Spleen (tissue), 11 donors: ENCODE data around the gene MRPL36. TPM values are rescaled to one million over a fixed set of nuclear protein-coding genes. Genes with fewer than 3 reads are reported as not detected.

Experiments
- DNase-seq: peaks from one replicate; pipeline ENCODE4 v3.0.0-alpha.2; 2020
- H3K27ac ChIP-seq, 8 donors: fragments of 200-600 bp; sonication (generic) in 7 of 8; 1 replicate in 4 of 8; 2 replicates in 4 of 8; pipeline versions ENCODE4 v1.5.0 to v1.8.0; 2016 to 2021; ENCODE audit warnings: inconsistent platforms in 4 of 8, mild to moderate bottlenecking in 4 of 8, moderate library complexity in 1 of 8
- H3K27me3 ChIP-seq, 7 donors: fragments of 200-600 bp; sonication (generic) in 6 of 7; replicated peaks in 1 of 7; 1 replicate in 4 of 7; 2 replicates in 3 of 7; pipeline versions ENCODE4 v1.5.0 to v1.8.0; 2016 to 2021; ENCODE audit warnings: inconsistent platforms in 3 of 7, mild to moderate bottlenecking in 1 of 7
- H3K36me3 ChIP-seq, 6 donors: fragments of 200-600 bp; sonication (generic) in 5 of 6; 1 replicate in 4 of 6; 2 replicates in 2 of 6; pipeline versions ENCODE4 v1.5.0 to v1.8.0; 2016 to 2021; ENCODE audit warnings: inconsistent platforms in 2 of 6
- H3K4me1 ChIP-seq, 6 donors: fragments of 200-600 bp; sonication (generic) in 5 of 6; 1 replicate in 3 of 6; 2 replicates in 3 of 6; pipeline versions ENCODE4 v1.5.0 to v1.8.0; 2016 to 2021; ENCODE audit warnings: inconsistent platforms in 3 of 6
- H3K4me3 ChIP-seq, 8 donors: fragments of 200-600 bp; sonication (generic) in 7 of 8; 1 replicate in 4 of 8; 2 replicates in 4 of 8; pipeline versions ENCODE4 v1.5.0 to v1.8.0; 2016 to 2021; ENCODE audit warnings: inconsistent platforms in 4 of 8, mild to moderate bottlenecking in 4 of 8, moderate library complexity in 2 of 8
- H3K9me3 ChIP-seq, 8 donors: fragments of 200-600 bp; sonication (generic) in 7 of 8; 1 replicate in 4 of 8; 2 replicates in 4 of 8; pipeline versions ENCODE4 v1.5.0 to v1.8.0; 2016 to 2021; ENCODE audit warnings: inconsistent platforms in 4 of 8
- POLR2A ChIP-seq, 3 donors: fragments of 450-650 bp; IDR thresholded peaks; one replicate each; pipeline ENCODE4 v1.5.1; 2017; ENCODE audit warnings: antibody characterized with exemption in 3 of 3, mild to moderate bottlenecking in 1 of 3
- POLR2AphosphoS5 ChIP-seq, 3 donors: sonication (generic); formaldehyde crosslinking; IDR thresholded peaks; one replicate each; pipeline ENCODE4 v1.5.1; 2017; ENCODE audit warnings: antibody characterized with exemption in 3 of 3
- WGBS, 5 donors: extraction: QIAGEN DNeasy Blood & Tissue Kit in 3 of 5; methylation state at CpG; one replicate each; pipeline versions ENCODE4 v1.1.5 to v1.1.7; 2013 to 2018; 5-methylcytosine and 5-hydroxymethylcytosine counted together
- intact Hi-C: fragments of 100-400 bp; cut with DNase I; formaldehyde crosslinking; loops from one replicate; pipeline ENCODE4 v1.15.0; 2023; ENCODE audit warnings: low total_unique reads
- polyA plus RNA-seq, 3 donors: library from polyadenylated mRNA; stranded (reverse); fragments of 200-250 nt; gene quantifications; one replicate each; pipeline ENCODE4 v1.2.1, GENCODE V29; 2013
- total RNA-seq, 7 donors: library from RNA; depleted of rRNA in 3 of 7; stranded (reverse); fragments of >200 nt in 3 of 7; fragmentation: NEBNext Ultra II Directional in 4 of 7; extraction: Animal tissue kit (Norgen Biotek cat#: 25700) in 4 of 7; gene quantifications; one replicate each; pipeline versions ENCODE4 v1.1.0 to v1.2.1, GENCODE V29; 2016 to 2021
- TF ChIP-seq, protein P1 (sequence below), 11 experiments: fragments of 200-600 bp in 7 of 11; fragments of 450-650 bp in 4 of 11; sonication (generic) in 4 of 11; IDR thresholded peaks in 8 of 11; conservative IDR thresholded peaks in 3 of 11; 1 replicate in 7 of 11; 2 replicates in 4 of 11; pipeline versions ENCODE4 v1.4.0 to v1.8.0; 2016 to 2021; ENCODE audit warnings: antibody characterized with exemption in 11 of 11, inconsistent platforms in 4 of 11, mild to moderate bottlenecking in 1 of 11
- donor health status: healthy with polysubstance abuse.
- donor health status: DM: no; HTN: no; CAD: no; lungs with moderate emphysema.
- donor health status: DM: no; HTN: no; CAD: no.
- donor health status: Bipolar disorder and iron deficiency.
- donor health status: healthy.
- donor health status: DM: no; HTN: no; CAD: no.
- donor health status: DM: yes; HTN: yes; CAD: no.

MRPL36 gene
- total and polyA plus RNA-seq, 10 donors: 20.3 to 77.3 (median 35.9) TPM

DNA sequence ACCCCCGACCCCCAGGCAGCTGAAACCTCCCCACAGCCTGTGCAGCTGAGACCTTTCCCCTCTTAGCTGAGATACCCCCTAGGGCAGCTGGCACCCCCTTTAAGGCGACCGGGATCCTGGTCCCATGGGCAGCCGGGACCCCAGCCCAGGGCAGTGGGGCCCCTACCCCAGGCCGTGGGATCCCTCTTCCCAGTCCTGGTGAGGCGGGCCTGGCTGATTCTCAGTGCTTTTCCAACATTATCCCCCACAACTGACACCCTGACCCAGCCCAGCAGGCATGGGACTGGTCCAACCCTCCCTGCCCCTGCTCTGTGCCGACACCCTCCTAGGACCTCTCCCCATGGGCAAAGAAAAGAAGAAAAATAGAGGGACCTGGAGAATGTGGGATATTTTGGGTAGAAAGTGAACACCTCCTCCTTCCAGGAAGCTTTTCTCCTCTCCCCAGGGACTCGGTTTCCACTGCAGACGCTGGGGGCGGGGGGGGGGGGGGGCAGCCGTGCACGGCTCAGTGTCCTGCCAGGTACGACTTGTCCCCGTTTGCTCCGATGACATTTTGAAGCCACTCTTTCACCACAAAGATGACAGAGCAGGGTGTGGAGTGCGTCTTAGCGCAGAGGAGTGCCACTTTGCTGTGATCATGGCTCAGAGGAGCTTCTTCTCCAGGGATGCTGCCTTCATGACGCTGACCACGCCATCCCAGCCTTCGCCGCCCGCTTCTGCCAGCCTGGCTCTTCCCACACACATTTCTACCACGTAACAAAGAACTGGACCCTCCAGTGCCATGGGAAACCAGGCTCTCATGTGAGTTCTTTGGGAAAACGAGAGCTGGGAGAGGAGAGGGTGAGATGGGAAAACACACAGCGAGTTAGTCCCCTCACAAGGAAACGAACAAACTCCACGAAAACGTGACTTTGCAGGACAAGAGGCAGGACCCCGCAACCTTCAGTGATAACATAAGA lies 47.5 kb downstream of the MRPL36 start:
- DNase-seq: no peak
- TF ChIP-seq POLR2AphosphoS5 (IDR thresholded peaks at IDR 0.05): no peak
- TF ChIP-seq, protein P1, sequence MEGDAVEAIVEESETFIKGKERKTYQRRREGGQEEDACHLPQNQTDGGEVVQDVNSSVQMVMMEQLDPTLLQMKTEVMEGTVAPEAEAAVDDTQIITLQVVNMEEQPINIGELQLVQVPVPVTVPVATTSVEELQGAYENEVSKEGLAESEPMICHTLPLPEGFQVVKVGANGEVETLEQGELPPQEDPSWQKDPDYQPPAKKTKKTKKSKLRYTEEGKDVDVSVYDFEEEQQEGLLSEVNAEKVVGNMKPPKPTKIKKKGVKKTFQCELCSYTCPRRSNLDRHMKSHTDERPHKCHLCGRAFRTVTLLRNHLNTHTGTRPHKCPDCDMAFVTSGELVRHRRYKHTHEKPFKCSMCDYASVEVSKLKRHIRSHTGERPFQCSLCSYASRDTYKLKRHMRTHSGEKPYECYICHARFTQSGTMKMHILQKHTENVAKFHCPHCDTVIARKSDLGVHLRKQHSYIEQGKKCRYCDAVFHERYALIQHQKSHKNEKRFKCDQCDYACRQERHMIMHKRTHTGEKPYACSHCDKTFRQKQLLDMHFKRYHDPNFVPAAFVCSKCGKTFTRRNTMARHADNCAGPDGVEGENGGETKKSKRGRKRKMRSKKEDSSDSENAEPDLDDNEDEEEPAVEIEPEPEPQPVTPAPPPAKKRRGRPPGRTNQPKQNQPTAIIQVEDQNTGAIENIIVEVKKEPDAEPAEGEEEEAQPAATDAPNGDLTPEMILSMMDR (IDR thresholded peaks at IDR 0.05 in 8 of 11, conservative IDR thresholded peaks at IDR 0.05 in 3 of 11): no peak
- no peak for TF ChIP-seq POLR2A (IDR thresholded peaks at IDR 0.05)
- Histone ChIP-seq H3K9me3 (no peaks in the 10 kb centered on the region), H3K4me1 (no peaks in the 10 kb centered on the region), H3K27me3 (peaks cover 0 to 37% (median 0%) of the 10 kb centered on the region in 7 donors), H3K27ac (no peak overlapping the region), H3K36me3 (no peaks in the 10 kb centered on the region), H3K4me3 (no peak overlapping the region)
- intact Hi-C loops: no loop called here
- 77 to 85% (median 81%) methylated on average over 23 to 29 of the region's 29 CpGs for WGBS, 5 donors

DNA sequence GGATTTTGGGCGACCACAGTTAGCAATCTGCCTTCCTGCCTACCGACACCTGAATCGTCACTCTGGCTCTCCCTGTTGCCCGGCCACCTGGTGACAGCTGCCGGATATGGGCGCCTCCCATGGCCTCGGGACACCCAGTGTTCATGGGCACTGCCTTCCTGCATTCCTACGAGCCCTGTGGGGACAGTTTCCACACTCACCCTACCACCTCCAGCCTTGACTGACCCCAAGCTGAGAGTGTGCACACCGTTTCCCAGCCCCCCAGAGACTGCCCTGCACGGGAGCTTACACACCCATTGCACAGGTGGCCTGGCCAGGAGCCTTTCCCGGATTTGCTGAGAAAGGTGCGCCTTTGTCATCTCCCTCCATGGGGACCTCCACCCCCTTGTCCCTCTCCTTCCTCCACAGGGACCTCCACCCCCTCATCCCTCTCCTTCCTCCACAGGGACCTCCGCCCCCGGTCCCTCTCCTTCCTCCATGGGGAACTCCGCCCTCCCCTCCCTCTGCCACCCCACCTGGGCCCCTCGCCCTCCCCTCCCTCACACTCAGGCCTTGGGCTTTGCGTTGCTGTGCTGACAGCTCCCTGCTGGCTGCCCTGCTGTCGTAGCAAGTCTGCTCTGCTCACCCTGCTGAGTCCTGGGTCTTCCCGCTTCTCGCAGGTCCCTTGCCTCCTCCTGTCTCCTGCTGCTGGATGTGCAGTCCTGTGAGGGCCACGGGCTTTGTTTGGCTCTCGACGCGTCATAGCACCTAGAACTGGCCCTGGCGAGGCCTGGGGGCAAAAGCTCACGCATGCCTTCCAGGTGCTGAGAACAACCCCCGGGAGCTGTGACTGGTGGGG lies 48.4 kb downstream of the MRPL36 start:
- intact Hi-C loops: no loop called here

DNA sequence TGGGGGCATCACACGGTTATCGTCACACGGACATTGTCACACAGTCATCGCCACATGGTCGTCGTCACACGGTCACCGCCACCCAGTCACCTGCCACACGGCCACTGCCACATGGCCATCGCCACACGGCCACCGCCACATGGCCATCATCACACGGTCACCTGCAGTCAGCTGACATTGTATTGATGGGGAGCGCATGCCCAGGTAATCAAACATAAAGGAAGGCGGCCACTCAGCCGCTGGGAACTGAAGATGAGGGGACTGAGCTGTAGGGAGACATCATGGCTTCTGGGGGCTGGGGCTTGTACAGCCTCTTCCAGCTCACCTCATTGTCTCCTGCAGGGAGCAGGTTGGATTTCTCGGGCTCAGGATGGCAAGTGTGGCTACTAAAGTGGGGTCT lies 49.2 kb downstream of the MRPL36 start:
- Histone ChIP-seq H3K27ac (no peak overlapping the region), H3K9me3 (no peaks in the 10 kb centered on the region), H3K4me1 (no peaks in the 10 kb centered on the region), H3K4me3 (no peak overlapping the region), H3K27me3 (peaks cover 0 to 52% (median 0%) of the 10 kb centered on the region in 7 donors), H3K36me3 (no peaks in the 10 kb centered on the region)
- peak; percentile 53 for DNase-seq
- TF ChIP-seq, protein P1 (IDR thresholded peaks at IDR 0.05 in 8 of 11, conservative IDR thresholded peaks at IDR 0.05 in 3 of 11): no peak
- TF ChIP-seq POLR2A (IDR thresholded peaks at IDR 0.05) (no peak), POLR2AphosphoS5 (IDR thresholded peaks at IDR 0.05) (no peak)
- intact Hi-C loops: no loop called here
- WGBS, 5 donors: 82 to 90% (median 89%) methylated on average over 17 of the region's 17 CpGs

More for the DNA sequence above, 48.4 kb downstream of the MRPL36 start:
- H3K9me3 ChIP-seq: no peaks in the 10 kb centered on the region
- no peak overlapping the region for H3K4me3 ChIP-seq
- no peaks in the 10 kb centered on the region for H3K4me1 ChIP-seq
- H3K36me3 ChIP-seq: no peaks in the 10 kb centered on the region
- TF ChIP-seq POLR2A (IDR thresholded peaks at IDR 0.05) (no peak), POLR2AphosphoS5 (IDR thresholded peaks at IDR 0.05) (no peak)
- TF ChIP-seq, protein P1 (IDR thresholded peaks at IDR 0.05 in 8 of 11, conservative IDR thresholded peaks at IDR 0.05 in 3 of 11): no peak
- H3K27me3 ChIP-seq: peaks cover 0 to 45% (median 0%) of the 10 kb centered on the region in 7 donors
- no peak overlapping the region for H3K27ac ChIP-seq
- peak; percentile 63 for DNase-seq
- 48 to 60% (median 53%) methylated on average over 26 to 27 of the region's 27 CpGs for WGBS, 5 donors
